HG02973 (cell line): ENCODE data around the gene REM2.

Experiments
- ATAC-seq: cut with Tn5 transposase; IDR thresholded peaks from one replicate; pipeline ENCODE4 v1.9.1; 2021; ENCODE audit warnings: moderate library complexity; ENCODE audit not compliant: unreplicated experiment

The REM2 gene

GRCh38 chr14:22883173-22883976, at the start of gene REM2:
TSS of gene REM2 (plus strand) at chr14:22883222. CDS start at chr14:22883288, 66 bp downstream.
- ATAC-seq = no peak

DNA sequence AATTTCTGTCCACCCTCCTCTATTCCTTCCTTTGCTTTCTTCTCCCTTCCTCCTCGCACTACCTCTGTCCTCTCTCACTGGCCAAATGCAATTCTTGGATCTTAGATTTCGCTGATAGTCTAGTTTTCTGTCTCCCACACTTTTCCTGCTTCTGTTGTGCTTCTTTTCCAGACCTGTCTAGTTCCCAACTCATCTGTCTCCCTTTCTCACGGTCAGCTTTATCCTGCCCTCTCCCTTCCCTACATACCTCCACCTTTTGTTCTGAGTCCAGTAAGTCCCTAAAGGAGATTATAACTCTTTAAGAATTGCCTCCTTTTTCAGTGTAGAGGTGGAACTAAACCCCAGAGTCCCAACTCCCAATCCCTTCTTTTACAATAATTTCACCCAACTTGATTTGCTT, 47.5 kb upstream of the REM2 start:
- ATAC-seq = no peak

GRCh38 chr14:22836301-22837113, 46.5 kb upstream of the REM2 start, which contains the start of gene MMP14:
TSS of gene MMP14 (plus strand) at chr14:22836585. CDS start at chr14:22836818, 233 bp downstream.
- ATAC-seq = no peak

DNA sequence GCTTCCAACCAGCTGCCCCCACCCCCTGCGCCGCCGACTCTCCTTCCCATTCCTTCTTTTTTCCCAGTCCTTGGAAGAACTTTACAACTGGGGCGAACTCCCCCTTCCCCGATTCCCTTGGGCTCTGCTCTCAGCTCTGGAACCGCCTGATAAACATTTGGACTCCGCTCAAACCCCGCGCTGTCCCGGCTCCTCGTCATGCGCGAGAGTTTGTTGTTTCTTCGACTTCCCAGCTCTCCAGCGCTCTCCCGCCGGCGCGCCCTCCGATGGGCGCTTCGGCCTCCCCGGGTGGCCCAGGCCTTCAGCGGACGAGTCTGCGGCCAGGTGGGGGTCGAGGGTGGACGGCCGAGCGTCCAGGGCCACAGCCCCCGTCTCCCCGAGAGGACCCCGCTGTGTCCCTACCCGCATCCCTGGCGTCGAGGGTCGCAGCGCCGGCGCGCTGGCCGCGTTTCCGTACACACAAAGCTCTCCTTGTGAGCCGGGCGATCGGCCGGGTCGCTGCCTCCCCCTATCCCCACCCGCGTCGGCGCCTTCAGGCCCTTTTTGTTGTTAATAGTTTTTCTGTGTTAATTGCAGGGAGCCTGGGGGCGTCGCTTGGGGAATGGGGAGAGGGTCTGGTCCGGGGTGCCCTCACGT, 45.8 kb upstream of the REM2 start:
- ATAC-seq = no peak

DNA sequence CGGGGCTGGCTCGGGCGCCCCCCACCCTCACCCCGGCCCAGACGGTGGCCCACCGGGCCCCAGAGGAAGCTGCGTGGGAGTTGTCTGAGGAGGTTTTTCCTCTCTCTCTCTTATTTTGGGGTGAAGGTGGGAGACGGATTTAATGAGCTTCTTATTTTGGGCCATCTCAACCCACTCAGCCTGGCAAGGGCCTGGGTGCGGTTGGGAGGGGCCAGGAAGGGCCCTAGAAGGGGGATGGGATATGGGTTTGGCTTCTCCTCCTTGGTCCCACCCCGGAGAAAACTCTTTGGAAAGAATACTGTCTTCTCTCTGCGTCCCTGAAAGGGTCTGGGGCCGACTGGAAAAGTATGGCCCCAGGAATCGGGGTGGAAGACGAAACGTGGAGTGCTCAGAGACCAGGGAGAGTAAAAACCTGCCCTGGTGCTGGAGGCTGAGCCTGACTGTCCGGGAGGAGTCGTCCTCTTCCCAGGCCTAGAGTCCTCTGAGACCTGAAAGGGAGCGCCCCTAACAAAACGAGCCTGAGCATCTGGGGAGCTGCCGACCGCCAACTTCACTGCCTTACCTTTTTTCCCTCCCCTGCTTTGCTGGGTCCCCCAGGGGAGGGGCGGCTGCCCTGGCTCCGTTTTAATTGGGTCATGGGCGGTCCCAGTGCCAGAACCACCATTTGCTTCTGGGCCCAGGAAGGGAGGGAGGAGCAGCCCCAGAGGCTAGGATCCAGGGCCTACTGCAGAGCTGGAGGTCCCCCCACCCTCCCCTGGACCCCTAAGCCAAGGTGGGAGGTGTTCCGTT, 45.1 kb upstream of the REM2 start:
- ATAC-seq = no peak

DNA sequence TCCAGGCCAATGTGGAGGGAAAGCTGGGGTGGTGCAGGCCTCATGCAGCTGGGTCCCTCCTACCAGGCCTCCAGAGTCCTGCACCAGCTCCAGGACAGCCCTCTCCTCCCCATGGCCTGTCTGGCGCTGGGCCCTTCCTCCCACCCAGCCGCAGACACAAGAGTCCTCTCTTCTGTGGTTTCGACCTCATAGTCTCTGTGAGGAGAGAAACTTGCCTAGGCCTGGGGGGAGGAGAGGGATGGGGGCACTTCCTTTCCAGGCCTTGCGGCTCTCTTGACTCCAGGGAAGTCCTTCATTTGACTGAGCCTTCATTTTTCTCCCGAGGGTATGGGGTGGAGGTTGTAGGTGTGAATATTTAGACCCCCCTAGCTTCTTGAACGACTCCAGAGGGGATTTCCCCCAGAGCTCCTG, 44.4 kb upstream of the REM2 start:
- ATAC-seq = no peak

DNA sequence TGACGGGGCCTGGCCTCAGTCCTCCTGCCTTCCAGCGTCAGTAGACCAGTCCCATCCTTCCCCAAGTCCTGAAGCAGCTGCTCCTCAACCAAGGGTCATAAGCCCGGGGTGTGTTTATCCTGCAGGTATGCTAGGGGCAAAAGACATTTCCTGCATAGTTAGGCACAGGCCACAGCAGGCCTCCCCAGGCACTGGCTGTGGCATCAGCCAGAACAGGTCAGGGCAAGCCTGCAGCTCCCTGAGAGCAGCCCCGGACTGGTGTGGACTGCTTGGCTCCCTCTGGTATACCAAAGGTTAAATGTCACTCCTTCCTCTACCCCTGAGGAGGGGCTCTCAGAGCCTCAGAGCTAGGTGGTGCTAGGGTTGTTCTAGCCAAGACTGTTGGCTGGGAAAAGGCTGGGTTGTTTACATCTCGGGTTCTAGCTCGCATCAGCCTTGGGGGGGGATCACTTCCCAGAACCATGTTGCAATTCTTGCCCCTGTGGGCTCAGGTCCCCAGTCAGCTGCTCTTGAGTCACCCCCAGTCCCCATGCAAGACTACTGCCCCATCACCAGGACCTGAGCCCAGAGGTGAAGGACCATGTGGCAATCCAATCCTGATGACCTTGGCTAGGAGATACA, 43.8 kb upstream of the REM2 start:
- no peak for ATAC-seq

- ATAC-seq = no peak
Observed at GRCh38 chr14:22841311-22841710, 41.7 kb upstream of the REM2 start.

GRCh38 chr14:22841769-22842168, 41.3 kb upstream of the REM2 start:
- ATAC-seq = no peak

GRCh38 chr14:22842211-22843122, 40.6 kb upstream of the REM2 start:
- ATAC-seq = no peak

DNA sequence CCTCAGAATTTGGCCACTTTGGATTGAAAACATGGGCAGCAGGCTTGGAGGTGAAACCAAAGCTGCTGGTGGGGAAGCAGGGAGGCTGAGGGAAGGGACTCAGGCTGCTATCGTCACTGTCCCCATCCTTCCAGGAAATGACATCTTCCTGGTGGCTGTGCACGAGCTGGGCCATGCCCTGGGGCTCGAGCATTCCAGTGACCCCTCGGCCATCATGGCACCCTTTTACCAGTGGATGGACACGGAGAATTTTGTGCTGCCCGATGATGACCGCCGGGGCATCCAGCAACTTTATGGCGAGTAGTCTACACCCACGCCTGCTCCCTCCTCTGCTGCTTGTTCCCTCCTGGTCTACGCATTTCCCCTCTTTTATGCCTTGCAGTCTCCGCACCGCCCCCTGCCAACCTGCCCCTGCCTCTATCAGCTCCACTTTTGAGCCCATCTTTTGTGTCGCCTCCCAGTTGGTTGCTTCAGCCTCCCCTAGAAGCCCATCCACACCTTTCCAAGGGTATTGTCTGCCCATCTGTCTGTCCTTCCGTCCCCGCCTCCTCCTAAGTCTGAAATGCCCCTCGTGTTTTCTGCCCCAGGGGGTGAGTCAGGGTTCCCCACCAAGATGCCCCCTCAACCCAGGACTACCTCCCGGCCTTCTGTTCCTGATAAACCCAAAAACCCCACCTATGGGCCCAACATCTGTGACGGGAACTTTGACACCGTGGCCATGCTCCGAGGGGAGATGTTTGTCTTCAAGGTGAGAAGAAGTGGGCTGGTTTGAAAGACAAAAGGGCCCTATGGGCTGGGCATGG, 39.7 kb upstream of the REM2 start:
- no peak for ATAC-seq

DNA sequence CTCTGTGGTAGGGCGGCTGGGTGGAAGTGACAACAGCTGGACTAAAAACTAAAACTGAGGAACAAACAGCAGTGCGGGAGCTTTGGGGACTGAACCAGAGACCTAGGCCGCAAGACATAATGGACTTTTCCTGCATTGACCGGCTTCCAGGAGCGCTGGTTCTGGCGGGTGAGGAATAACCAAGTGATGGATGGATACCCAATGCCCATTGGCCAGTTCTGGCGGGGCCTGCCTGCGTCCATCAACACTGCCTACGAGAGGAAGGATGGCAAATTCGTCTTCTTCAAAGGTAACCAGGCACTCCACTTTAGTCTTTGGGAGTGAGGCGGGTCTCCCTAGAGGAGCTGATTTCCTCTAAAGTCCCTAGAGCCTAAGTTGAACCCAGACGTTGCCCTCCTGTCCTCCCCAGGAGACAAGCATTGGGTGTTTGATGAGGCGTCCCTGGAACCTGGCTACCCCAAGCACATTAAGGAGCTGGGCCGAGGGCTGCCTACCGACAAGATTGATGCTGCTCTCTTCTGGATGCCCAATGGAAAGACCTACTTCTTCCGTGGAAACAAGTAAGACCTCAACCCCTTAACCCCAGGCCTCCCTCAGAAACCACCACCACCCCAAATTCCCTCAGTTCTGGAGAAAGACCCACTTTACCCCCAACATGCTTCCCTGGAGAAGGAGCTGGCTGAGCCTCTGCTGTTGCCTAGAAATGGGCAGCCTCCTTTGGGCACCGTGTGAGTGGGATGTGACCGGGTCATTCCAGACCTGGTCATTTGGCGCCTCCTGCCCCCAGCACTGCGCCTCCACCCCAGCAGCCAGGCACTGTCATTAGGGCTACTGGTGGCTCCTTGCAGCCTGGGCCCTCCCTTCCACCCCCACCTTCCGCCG, 38.6 kb upstream of the REM2 start:
- ATAC-seq = no peak

DNA sequence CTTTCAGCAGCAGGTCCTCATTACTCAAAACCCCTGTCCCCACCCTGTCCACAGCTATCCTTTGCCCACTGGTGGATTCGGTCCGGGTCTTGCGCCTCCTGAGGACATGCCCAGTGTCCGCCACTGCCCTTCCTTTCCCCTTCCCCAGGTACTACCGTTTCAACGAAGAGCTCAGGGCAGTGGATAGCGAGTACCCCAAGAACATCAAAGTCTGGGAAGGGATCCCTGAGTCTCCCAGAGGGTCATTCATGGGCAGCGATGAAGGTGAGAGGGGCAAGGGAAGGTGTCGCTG, 38.0 kb upstream of the REM2 start:
- ATAC-seq = no peak

DNA sequence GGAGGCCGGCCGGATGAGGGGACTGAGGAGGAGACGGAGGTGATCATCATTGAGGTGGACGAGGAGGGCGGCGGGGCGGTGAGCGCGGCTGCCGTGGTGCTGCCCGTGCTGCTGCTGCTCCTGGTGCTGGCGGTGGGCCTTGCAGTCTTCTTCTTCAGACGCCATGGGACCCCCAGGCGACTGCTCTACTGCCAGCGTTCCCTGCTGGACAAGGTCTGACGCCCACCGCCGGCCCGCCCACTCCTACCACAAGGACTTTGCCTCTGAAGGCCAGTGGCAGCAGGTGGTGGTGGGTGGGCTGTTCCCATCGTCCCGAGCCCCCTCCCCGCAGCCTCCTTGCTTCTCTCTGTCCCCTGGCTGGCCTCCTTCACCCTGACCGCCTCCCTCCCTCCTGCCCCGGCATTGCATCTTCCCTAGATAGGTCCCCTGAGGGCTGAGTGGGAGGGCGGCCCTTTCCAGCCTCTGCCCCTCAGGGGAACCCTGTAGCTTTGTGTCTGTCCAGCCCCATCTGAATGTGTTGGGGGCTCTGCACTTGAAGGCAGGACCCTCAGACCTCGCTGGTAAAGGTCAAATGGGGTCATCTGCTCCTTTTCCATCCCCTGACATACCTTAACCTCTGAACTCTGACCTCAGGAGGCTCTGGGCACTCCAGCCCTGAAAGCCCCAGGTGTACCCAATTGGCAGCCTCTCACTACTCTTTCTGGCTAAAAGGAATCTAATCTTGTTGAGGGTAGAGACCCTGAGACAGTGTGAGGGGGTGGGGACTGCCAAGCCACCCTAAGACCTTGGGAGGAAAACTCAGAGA, 37.0 kb upstream of the REM2 start:
- ATAC-seq = no peak

GRCh38 chr14:22846811-22847307, 36.2 kb upstream of the REM2 start:
- no peak for ATAC-seq

DNA sequence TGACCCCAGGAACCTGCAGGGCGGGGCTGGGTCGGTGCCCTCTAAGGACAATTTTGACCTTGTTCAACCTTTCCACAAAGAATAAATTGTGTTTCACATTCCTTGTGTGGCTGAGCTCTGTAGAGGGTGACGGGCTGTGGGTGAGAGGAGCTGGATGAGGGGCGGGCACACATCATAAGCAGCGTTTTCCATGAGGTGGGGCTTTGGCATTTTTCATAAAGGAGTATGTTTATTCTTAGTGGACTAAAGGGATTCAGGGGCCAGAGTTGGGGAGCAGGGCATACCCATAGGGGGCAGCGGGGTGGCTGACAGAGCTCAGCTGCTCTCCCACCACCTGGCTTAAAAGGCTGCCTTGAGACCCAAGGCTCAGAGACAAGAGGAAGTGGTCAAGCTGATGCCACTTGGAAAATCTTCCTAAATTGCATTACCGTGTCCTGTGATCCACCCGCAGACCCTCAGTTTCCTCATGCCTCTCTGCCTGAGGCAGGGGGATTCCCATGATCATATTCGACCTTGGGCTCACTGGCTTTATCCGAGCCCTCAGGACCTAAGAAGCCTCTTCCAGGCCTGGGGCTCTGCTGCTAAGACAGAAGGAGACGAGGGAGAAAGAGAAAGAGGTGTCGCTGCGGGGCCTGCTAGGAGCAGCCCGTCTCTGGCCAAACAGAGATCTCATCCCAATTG, 35.2 kb upstream of the REM2 start:
- no peak for ATAC-seq
